Measurements from ENCODE around the gene NUP210L.
"Not testable (repeated sequence)": the region's sequence is repeated elsewhere in the genome, so short reads cannot be mapped to it uniquely, and the experiment has no call there.

NUP210L gene

DNA sequence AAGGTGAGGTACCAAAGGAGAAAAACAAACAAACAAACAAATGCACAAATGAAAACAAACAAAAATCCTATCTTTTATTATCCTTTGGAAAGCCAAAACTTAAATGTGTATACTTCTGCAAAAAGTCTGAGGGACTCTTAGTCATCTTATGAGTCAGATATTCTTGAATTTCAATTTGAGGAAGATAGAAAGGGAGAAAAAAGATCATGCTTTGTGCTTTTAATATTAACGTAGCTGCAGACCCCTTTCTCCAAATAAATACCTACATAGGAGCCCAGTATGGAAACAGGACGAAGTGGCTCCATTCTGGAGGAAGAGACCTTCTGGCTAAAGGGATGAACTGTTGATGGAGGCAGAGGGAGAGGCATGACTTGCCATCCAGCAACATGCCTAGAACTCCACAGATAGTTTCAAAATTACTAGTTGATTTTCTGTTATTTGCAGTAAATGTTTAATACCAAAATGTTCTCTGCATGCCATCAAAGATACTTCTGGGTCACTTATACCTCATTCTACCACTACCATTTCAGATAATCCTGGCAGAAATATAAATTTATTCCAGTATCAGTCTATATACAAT lies 25.4 kb downstream of the NUP210L start:
- TF ChIP-seq, protein P1, sequence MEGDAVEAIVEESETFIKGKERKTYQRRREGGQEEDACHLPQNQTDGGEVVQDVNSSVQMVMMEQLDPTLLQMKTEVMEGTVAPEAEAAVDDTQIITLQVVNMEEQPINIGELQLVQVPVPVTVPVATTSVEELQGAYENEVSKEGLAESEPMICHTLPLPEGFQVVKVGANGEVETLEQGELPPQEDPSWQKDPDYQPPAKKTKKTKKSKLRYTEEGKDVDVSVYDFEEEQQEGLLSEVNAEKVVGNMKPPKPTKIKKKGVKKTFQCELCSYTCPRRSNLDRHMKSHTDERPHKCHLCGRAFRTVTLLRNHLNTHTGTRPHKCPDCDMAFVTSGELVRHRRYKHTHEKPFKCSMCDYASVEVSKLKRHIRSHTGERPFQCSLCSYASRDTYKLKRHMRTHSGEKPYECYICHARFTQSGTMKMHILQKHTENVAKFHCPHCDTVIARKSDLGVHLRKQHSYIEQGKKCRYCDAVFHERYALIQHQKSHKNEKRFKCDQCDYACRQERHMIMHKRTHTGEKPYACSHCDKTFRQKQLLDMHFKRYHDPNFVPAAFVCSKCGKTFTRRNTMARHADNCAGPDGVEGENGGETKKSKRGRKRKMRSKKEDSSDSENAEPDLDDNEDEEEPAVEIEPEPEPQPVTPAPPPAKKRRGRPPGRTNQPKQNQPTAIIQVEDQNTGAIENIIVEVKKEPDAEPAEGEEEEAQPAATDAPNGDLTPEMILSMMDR (IDR thresholded peaks at IDR 0.05; ENCODE audit: insufficient read depth, low read length): no peak
- TF ChIP-seq GABPA (IDR thresholded peaks at IDR 0.05; ENCODE audit: low read depth) (no peak), POLR2AphosphoS5 (IDR thresholded peaks at IDR 0.05; ENCODE audit: low read depth) (no peak), SPI1 (IDR thresholded peaks at IDR 0.05; ENCODE audit: borderline replicate concordance, low read depth) (no peak)
- TF ChIP-seq, protein P2, sequence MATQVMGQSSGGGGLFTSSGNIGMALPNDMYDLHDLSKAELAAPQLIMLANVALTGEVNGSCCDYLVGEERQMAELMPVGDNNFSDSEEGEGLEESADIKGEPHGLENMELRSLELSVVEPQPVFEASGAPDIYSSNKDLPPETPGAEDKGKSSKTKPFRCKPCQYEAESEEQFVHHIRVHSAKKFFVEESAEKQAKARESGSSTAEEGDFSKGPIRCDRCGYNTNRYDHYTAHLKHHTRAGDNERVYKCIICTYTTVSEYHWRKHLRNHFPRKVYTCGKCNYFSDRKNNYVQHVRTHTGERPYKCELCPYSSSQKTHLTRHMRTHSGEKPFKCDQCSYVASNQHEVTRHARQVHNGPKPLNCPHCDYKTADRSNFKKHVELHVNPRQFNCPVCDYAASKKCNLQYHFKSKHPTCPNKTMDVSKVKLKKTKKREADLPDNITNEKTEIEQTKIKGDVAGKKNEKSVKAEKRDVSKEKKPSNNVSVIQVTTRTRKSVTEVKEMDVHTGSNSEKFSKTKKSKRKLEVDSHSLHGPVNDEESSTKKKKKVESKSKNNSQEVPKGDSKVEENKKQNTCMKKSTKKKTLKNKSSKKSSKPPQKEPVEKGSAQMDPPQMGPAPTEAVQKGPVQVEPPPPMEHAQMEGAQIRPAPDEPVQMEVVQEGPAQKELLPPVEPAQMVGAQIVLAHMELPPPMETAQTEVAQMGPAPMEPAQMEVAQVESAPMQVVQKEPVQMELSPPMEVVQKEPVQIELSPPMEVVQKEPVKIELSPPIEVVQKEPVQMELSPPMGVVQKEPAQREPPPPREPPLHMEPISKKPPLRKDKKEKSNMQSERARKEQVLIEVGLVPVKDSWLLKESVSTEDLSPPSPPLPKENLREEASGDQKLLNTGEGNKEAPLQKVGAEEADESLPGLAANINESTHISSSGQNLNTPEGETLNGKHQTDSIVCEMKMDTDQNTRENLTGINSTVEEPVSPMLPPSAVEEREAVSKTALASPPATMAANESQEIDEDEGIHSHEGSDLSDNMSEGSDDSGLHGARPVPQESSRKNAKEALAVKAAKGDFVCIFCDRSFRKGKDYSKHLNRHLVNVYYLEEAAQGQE (IDR thresholded peaks at IDR 0.05; ENCODE audit: insufficient replicate concordance, low read depth): no peak
- DNase-seq (ENCODE audit: low read depth in 1 of 2, low spot score in 1 of 2): no peak

DNA sequence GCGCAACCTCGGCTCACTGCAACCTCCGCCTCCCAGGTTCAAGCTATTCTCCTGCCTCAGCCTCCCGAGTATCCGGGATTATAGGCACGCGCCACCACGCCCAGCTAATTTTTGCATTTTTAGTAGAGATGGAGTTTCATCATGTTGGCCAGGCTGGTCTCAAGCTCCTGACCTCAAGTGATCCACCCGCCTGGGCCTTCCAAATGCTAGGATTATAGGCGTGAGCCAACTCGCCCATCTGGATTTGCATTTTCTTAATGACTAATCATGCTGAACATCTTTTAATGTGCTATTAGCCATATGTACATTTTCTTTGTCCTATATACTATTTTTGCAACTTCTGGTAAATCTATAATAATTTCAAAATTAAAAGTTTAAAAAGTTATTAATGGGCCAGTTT lies 31.7 kb downstream of the NUP210L start:
- not testable (repeated sequence) for H3K27ac ChIP-seq (replicated peaks); H3K27me3 ChIP-seq (ENCODE audit: insufficient read depth, poor library complexity, severe bottlenecking); DNase-seq (ENCODE audit: low read depth in 1 of 2, low spot score in 1 of 2); H3K4me3 ChIP-seq (replicated peaks; ENCODE audit: insufficient read depth, low read length)

More for the DNA sequence above, 25.4 kb downstream of the NUP210L start:
- Histone ChIP-seq H3K4me3 (replicated peaks; ENCODE audit: insufficient read depth, low read length) (no peak overlapping the region), H3K27ac (replicated peaks) (no peak overlapping the region), H3K27me3 (ENCODE audit: insufficient read depth, poor library complexity, severe bottlenecking) (no peaks in the 10 kb centered on the region)

DNA sequence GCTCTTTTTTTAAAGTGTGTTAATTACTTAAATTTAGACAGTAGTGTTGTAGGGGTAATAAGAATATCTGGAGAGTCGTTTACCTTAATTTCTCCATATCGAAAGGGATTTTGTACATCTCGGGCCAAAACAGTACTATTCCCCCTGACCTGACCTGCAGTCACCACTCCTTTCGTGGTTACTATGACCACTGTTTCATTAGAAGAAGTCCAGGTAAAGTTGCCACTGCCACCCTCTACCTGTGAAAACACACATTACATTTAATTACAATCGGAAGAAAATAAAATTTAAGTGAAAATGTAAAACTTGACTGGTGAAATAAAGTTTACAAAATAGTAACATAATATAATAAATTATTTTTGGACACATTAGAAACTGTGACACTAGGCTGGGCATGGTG lies 37.2 kb downstream of the NUP210L start:
- Histone ChIP-seq H3K4me3 (replicated peaks; ENCODE audit: insufficient read depth, low read length) (no peak overlapping the region), H3K27me3 (ENCODE audit: insufficient read depth, poor library complexity, severe bottlenecking) (no peaks in the 10 kb centered on the region), H3K27ac (replicated peaks) (no peak overlapping the region)
- DNase-seq (ENCODE audit: low read depth in 1 of 2, low spot score in 1 of 2): no peak
- TF ChIP-seq SPI1 (IDR thresholded peaks at IDR 0.05; ENCODE audit: borderline replicate concordance, low read depth) (no peak), POLR2AphosphoS5 (IDR thresholded peaks at IDR 0.05; ENCODE audit: low read depth) (no peak)
- TF ChIP-seq, protein P2 (IDR thresholded peaks at IDR 0.05; ENCODE audit: insufficient replicate concordance, low read depth): no peak

DNA sequence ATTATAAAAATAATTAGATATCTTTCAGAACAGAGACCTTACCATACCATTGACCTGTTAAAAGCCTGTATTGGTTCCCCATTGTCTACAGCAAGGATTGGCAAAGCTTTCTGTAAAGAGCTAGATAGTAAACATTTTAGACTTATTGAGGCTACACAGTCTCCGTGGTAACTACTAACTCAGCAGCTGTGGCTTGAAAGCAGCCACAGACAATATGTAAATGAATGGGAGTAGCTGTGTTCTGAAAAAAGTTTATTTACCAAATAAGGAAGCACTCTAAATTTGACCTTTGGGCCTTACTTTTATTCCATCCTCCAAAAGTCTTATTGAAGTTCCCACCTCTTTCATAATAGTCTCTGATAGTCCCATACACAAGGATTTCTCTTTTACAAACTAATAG lies 39.7 kb downstream of the NUP210L start:
- Histone ChIP-seq H3K4me3 (replicated peaks; ENCODE audit: insufficient read depth, low read length) (no peak overlapping the region), H3K27me3 (ENCODE audit: insufficient read depth, poor library complexity, severe bottlenecking) (no peaks in the 10 kb centered on the region), H3K27ac (replicated peaks) (no peak overlapping the region)
- DNase-seq (ENCODE audit: low read depth in 1 of 2, low spot score in 1 of 2): no peak
- TF ChIP-seq GABPA (IDR thresholded peaks at IDR 0.05; ENCODE audit: low read depth): no peak
- TF ChIP-seq, protein P1 (IDR thresholded peaks at IDR 0.05; ENCODE audit: insufficient read depth, low read length): no peak
- no peak for TF ChIP-seq POLR2AphosphoS5 (IDR thresholded peaks at IDR 0.05; ENCODE audit: low read depth)
- no peak for TF ChIP-seq SPI1 (IDR thresholded peaks at IDR 0.05; ENCODE audit: borderline replicate concordance, low read depth)
- TF ChIP-seq, protein P2 (IDR thresholded peaks at IDR 0.05; ENCODE audit: insufficient replicate concordance, low read depth): no peak
